ENCODE results near the gene ATG4C.

DNA sequence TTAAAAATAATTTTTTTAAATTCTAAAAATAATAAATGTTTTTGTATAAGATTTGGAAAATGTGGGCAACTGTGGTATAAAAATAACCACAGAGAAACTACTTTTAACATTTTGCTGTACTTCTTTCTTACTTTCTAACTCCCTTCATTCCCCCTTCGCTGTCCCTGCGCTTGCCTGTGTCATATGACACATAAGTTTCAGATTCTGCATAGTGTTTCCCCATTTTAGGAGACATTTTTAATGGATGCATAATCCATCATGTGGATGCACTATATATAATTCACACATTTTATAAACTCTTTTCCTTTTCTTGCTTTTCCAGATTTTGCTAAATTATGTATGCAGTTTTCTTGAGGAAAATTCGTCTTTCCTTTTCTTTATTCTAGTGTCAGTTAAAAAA is 16.3 kb downstream of the ATG4C start:
- TF ChIP-seq POLR2A (IDR thresholded peaks at IDR 0.05) = no peak
- TF ChIP-seq, protein P1, sequence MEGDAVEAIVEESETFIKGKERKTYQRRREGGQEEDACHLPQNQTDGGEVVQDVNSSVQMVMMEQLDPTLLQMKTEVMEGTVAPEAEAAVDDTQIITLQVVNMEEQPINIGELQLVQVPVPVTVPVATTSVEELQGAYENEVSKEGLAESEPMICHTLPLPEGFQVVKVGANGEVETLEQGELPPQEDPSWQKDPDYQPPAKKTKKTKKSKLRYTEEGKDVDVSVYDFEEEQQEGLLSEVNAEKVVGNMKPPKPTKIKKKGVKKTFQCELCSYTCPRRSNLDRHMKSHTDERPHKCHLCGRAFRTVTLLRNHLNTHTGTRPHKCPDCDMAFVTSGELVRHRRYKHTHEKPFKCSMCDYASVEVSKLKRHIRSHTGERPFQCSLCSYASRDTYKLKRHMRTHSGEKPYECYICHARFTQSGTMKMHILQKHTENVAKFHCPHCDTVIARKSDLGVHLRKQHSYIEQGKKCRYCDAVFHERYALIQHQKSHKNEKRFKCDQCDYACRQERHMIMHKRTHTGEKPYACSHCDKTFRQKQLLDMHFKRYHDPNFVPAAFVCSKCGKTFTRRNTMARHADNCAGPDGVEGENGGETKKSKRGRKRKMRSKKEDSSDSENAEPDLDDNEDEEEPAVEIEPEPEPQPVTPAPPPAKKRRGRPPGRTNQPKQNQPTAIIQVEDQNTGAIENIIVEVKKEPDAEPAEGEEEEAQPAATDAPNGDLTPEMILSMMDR (IDR thresholded peaks at IDR 0.05) = no peak
